Islet of Langerhans (tissue), 1 donor: ENCODE data around the gene XPC.
A peak's percentile ranks its signal among the peaks of the same experiment; 100 is the strongest.
"Not testable (repeated sequence)": the region's sequence is repeated elsewhere in the genome, so short reads cannot be mapped to it uniquely, and the experiment has no call there.

Experiments
- FAIRE-seq: peaks from one replicate; lab custom pipeline; 2011; peaks lifted over from hg19 to GRCh38; lab: Jason Lieb, UNC

XPC gene

GRCh38 chr3:14118400-14119381 is 59.7 kb downstream of the XPC start:
- FAIRE-seq: peak; percentile 24

DNA sequence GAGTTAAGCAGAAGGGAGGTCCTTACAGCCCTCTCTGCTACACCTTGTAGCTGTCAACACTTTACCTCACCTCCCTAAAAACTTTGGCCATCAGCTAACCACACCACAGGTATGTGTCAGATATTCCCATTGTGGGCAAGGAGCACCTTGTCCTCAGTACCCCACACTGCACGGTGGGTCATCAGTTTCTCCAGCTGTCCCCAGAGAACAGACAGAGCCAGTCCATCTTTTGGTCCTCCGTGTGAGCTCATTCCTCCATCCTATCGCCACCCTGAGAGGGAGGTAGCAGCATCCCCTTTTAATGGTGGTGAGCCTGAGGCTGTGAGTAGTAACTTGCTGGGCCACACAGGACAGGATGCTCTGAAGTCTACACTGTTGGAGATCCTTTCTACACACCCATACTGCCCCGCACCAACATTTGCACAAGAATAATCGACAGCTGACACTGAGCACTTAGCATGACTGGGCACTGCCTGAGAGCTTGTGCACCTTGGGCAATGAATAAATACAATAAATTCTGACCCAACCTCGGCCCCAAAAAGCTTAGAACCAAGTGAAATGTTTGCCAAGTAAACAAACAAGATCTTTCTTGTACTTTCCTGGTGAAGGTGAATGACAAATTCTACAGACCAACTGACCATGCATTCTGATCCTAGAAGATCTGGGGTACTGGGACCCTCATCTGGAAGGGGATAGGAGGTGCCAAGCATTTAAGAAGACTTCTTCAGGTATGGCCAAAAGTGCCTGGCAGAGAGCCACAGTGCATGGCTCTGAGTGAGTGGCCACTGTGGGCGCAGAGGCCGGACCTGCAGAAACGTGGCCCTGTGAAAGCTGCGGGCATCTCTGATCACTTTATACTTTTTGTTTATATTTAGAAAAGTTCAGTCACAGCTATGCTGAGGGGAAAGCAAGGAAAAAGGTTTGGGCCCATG is 60.7 kb downstream of the XPC start:
- no peak for FAIRE-seq

- no peak for FAIRE-seq
These were observed 64.3 kb downstream of the XPC start for GRCh38 chr3:14113965-14114635.

- FAIRE-seq: no peak
These were observed 67.7 kb downstream of the XPC start for GRCh38 chr3:14110699-14111098.

- not testable (repeated sequence) for FAIRE-seq
These were observed 68.6 kb downstream of the XPC start for GRCh38 chr3:14109821-14110220.

GRCh38 chr3:14097616-14098391 is 80.6 kb downstream of the XPC start:
- no peak for FAIRE-seq

- no peak for FAIRE-seq
These were observed 81.7 kb downstream of the XPC start for GRCh38 chr3:14096742-14097141.
